ENCODE results near the gene NUMBL. TPM values are rescaled to one million over a fixed set of nuclear protein-coding genes. Genes with fewer than 3 reads are reported as not detected.
A peak's percentile ranks its signal among the peaks of the same experiment; 100 is the strongest.

NUMBL gene
- total RNA-seq, 4 donors from 2014 or later: 5.5 to 16.7 (median 14.1) TPM

DNA sequence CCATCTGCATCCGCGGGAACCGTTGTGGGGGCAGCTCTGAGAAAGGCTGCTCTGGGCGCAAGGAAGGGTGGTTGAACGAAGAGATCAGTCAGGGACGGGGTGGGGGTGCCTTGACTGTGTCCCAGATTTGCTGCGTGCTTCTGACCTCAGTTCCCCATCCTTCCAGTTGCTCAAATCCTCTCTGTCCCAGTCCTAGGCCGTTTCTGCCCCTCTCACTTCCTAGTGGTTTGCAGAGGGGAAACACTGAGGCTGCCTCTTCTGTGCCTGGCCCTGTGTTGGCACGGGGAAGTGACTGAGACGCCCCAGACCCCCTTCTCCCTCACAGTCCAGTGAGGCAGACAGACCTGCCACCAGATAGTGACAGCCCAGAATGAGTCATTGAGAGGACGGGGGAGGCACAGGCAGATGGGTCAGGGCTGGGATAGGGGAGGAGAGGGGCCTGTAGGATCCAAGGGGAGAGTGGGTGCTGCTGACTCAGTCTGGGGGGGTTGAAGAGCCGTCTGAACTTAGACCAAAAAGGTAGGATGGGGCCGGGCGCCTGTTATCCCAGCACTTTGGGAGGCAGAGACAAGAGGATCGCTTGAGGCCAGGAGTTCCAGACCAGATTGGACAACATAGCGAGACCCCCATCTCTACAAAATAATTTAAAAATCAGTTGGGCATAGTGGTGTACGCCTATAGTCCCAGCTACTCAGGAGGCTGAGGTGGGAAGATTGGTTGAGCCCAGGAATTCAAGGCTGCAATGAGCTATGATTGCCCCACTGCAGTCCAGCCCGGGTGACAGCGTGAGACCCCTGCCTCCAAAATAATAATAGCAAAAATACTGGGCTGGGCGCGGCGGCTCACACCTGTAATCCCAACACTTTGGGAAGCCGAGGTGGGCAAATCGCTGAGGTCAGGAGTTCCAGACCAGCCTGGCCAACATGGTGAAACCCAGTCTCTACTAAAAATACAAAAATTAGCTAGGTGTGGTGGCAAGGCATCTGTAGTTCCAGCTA is 26.5 kb downstream of the NUMBL start:
- peak overlapping the region; percentile 80 to 96 (median 86) for H3K4me3 ChIP-seq
- in situ Hi-C loops (cut with MboI; ENCODE audit: low sequenced_read_pairs in 4 of 4): loop anchor here (5.0 to 25.0 kb wide), 5 partner anchors 153 to 598 kb away; partner anchors contain the start of gene HNRNPUL1 (in 1 of the 4)

GRCh38 chr19:40662925-40663694 is 27.3 kb downstream of the NUMBL start:
- TF ChIP-seq CTCF (IDR thresholded peaks at IDR 0.05 in 4 of 5, conservative IDR thresholded peaks at IDR 0.05 in 1 of 5) (peak; percentile 36 to 99 (median 98)), POLR2A (IDR thresholded peaks at IDR 0.05) (no peak)
- intact Hi-C loops (cut with DNase I; ENCODE audit: low total_unique reads) (loop anchor here (1.0 to 10.0 kb wide), 4 partner anchors 52 to 602 kb away; partner anchors contain the start of gene HNRNPUL1), in situ Hi-C loops (cut with MboI; ENCODE audit: low sequenced_read_pairs in 4 of 4) (loop anchor here (5.0 to 25.0 kb wide), 5 partner anchors 154 to 599 kb away; partner anchors contain the start of gene HNRNPUL1 (in 1 of the 4))
- ATAC-seq (peak; percentile 88 to 89), DNase-seq (peak; percentile 84 to 85)
- Histone ChIP-seq H3K27ac (peak overlapping the region; percentile 87 to 94 (median 92)), H3K9me3 (no peaks in the 10 kb centered on the region), H3K4me1 (peaks cover 6 to 11% of the 10 kb centered on the region in 2 donors), H3K27me3 (no peaks in the 10 kb centered on the region), H3K4me3 (peak overlapping the region; percentile 80 to 96 (median 86)), H3K36me3 (no peaks in the 10 kb centered on the region)

More for the DNA sequence above, 26.5 kb downstream of the NUMBL start:
- H3K36me3 ChIP-seq: peaks cover 0 to 3% of the 10 kb centered on the region in 2 donors
- peak in 1 of 2 donors; percentile 19 for ATAC-seq
- TF ChIP-seq POLR2A (IDR thresholded peaks at IDR 0.05) (no peak), CTCF (IDR thresholded peaks at IDR 0.05 in 4 of 5, conservative IDR thresholded peaks at IDR 0.05 in 1 of 5) (no peak)
- peak overlapping the region; percentile 87 to 94 (median 92) for H3K27ac ChIP-seq
- peaks cover 6 to 11% of the 10 kb centered on the region in 2 donors for H3K4me1 ChIP-seq
- H3K27me3 ChIP-seq: no peaks in the 10 kb centered on the region
- H3K9me3 ChIP-seq: no peaks in the 10 kb centered on the region
- peak in 1 of 2 donors; percentile 21 for DNase-seq
- intact Hi-C loops (cut with DNase I; ENCODE audit: low total_unique reads): loop anchor here (2.0 to 10.0 kb wide), 3 partner anchors 51 to 601 kb away; partner anchors contain the start of gene HNRNPUL1

GRCh38 chr19:40661616-40662015 is 28.8 kb downstream of the NUMBL start:
- no peak overlapping the region for H3K27ac ChIP-seq
- H3K27me3 ChIP-seq: no peaks in the 10 kb centered on the region
- in situ Hi-C loops (cut with MboI; ENCODE audit: low sequenced_read_pairs in 4 of 4): loop anchor here (5.0 to 25.0 kb wide), 5 partner anchors 156 to 601 kb away; partner anchors contain the start of gene HNRNPUL1 (in 1 of the 4)
- intact Hi-C loops (cut with DNase I; ENCODE audit: low total_unique reads): loop anchor here (1.0 to 10.0 kb wide), 4 partner anchors 53 to 603 kb away; partner anchors contain the start of gene HNRNPUL1
- H3K36me3 ChIP-seq: no peaks in the 10 kb centered on the region
- no peak for TF ChIP-seq CTCF (IDR thresholded peaks at IDR 0.05 in 4 of 5, conservative IDR thresholded peaks at IDR 0.05 in 1 of 5)
- TF ChIP-seq POLR2A (IDR thresholded peaks at IDR 0.05): no peak
- DNase-seq: no peak
- H3K4me3 ChIP-seq: no peak overlapping the region
- peaks cover 6 to 11% of the 10 kb centered on the region in 2 donors for H3K4me1 ChIP-seq
- H3K9me3 ChIP-seq: no peaks in the 10 kb centered on the region
- ATAC-seq: no peak

- ATAC-seq (no peak), DNase-seq (no peak)
- intact Hi-C loops (cut with DNase I; ENCODE audit: low total_unique reads) (no loop called here), in situ Hi-C loops (cut with MboI; ENCODE audit: low sequenced_read_pairs in 4 of 4) (loop anchor here (10.0 to 25.0 kb wide), 4 partner anchors 165 to 603 kb away; partner anchors contain the start of gene HNRNPUL1 (in 1 of the 4))
- H3K27ac ChIP-seq: no peak overlapping the region
- H3K27me3 ChIP-seq: no peaks in the 10 kb centered on the region
- no peaks in the 10 kb centered on the region for H3K9me3 ChIP-seq
- no peak overlapping the region for H3K4me3 ChIP-seq
- no peak for TF ChIP-seq POLR2A (IDR thresholded peaks at IDR 0.05)
- no peaks in the 10 kb centered on the region for H3K36me3 ChIP-seq
- peaks cover 6 to 11% of the 10 kb centered on the region in 2 donors for H3K4me1 ChIP-seq
Measured at GRCh38 chr19:40659566-40659965, 30.9 kb downstream of the NUMBL start.

Measured in gastrocnemius medialis (tissue), 4 donors.